ENCODE data around the gene PFDN6. TPM values are rescaled to one million over a fixed set of nuclear protein-coding genes. Genes with fewer than 3 reads are reported as not detected.

The PFDN6 gene
- total and polyA plus RNA-seq, 9 of the 15 experiments (the other 6 are each of a cell fraction or from before 2014, with no cell fraction given) = 6.8 to 475 (median 216) TPM

DNA sequence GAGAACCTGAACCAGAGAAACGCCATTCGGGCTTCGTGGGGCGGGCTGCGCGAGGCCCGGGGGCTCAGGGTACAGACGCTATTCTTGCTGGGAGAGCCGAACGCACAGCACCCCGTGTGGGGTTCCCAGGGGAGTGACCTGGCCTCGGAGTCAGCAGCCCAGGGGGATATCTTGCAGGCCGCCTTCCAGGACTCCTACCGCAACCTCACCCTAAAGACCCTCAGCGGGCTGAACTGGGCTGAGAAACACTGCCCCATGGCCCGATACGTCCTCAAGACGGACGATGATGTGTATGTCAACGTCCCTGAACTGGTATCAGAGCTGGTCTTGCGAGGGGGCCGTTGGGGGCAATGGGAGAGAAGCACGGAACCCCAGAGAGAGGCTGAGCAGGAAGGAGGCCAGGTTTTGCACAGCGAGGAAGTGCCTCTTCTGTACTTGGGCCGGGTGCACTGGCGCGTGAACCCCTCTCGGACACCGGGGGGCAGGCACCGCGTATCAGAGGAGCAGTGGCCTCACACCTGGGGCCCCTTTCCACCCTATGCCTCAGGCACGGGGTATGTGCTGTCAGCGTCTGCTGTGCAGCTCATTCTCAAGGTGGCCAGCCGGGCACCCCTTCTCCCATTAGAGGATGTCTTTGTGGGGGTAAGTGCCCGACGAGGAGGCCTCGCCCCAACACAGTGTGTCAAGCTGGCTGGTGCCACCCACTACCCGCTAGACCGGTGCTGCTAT is 11.6 kb upstream of the PFDN6 start (continued):
- TF ChIP-seq ARID4B (CRISPR knock-in tag; IDR thresholded peaks at IDR 0.05) = no peak
- no peak for TF ChIP-seq TCF3 (CRISPR knock-in tag; IDR thresholded peaks at IDR 0.05)
- TF ChIP-seq ZBTB7A (IDR thresholded peaks at IDR 0.05; ENCODE audit: borderline replicate concordance, control insufficient read depth, low read depth, low read length) = peak; percentile 11; the same call in 1 of the 2 replicates
- TF ChIP-seq CXXC5 (CRISPR knock-in tag; IDR thresholded peaks at IDR 0.05) = no peak
- no peak for TF ChIP-seq HDAC2 (IDR thresholded peaks at IDR 0.05)
- no peak for TF ChIP-seq RFX5 (IDR thresholded peaks at IDR 0.05; ENCODE audit: low read depth, low read length)
- TF ChIP-seq ZBED1 (IDR thresholded peaks at IDR 0.05) = no peak
- TF ChIP-seq, protein P1, sequence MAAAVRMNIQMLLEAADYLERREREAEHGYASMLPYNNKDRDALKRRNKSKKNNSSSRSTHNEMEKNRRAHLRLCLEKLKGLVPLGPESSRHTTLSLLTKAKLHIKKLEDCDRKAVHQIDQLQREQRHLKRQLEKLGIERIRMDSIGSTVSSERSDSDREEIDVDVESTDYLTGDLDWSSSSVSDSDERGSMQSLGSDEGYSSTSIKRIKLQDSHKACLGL (CRISPR knock-in tag; IDR thresholded peaks at IDR 0.05; ENCODE audit: borderline replicate concordance, poor library complexity, severe bottlenecking) = no peak
- no peak for TF ChIP-seq RBM34 (IDR thresholded peaks at IDR 0.05; ENCODE audit: borderline replicate concordance, insufficient read depth, low read length)
- no peak for TF ChIP-seq PHF8 (IDR thresholded peaks at IDR 0.05; ENCODE audit: borderline replicate concordance, low read length)
- TF ChIP-seq, protein P2, sequence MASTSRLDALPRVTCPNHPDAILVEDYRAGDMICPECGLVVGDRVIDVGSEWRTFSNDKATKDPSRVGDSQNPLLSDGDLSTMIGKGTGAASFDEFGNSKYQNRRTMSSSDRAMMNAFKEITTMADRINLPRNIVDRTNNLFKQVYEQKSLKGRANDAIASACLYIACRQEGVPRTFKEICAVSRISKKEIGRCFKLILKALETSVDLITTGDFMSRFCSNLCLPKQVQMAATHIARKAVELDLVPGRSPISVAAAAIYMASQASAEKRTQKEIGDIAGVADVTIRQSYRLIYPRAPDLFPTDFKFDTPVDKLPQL (IDR thresholded peaks at IDR 0.05; ENCODE audit: extremely low read depth, insufficient read length) = no peak
- TF ChIP-seq, protein P3, sequence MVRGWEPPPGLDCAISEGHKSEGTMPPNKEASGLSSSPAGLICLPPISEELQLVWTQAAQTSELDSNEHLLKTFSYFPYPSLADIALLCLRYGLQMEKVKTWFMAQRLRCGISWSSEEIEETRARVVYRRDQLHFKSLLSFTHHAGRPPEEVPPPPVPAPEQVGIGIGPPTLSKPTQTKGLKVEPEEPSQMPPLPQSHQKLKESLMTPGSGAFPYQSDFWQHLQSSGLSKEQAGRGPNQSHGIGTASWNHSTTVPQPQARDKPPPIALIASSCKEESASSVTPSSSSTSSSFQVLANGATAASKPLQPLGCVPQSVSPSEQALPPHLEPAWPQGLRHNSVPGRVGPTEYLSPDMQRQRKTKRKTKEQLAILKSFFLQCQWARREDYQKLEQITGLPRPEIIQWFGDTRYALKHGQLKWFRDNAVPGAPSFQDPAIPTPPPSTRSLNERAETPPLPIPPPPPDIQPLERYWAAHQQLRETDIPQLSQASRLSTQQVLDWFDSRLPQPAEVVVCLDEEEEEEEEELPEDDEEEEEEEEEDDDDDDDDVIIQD (CRISPR knock-in tag; IDR thresholded peaks at IDR 0.05) = no peak
- TF ChIP-seq ZBTB1 (CRISPR knock-in tag; IDR thresholded peaks at IDR 0.05; ENCODE audit: borderline replicate concordance, low read depth) = no peak
- TF ChIP-seq CTCFL (IDR thresholded peaks at IDR 0.05; ENCODE audit: borderline replicate concordance, insufficient read depth, low read depth, low read length, poor library complexity, severe bottlenecking) = no peak
- no peak for TF ChIP-seq ZNF253 (CRISPR knock-in tag; conservative IDR thresholded peaks at IDR 0.05)
- TF ChIP-seq NFE2L1 (tag; IDR thresholded peaks at IDR 0.05; ENCODE audit: borderline replicate concordance, low read depth) = no peak
- no peak for TF ChIP-seq TCF7L2 (IDR thresholded peaks at IDR 0.05; ENCODE audit: low read depth, low read length)

Data from K562 (cell line).